Liver (tissue), 3 donors: ENCODE measurements around the gene PRPSAP1.

Source experiments
- ATF3 ChIP-seq: IDR thresholded peaks from 2 replicates; pipeline ENCODE4 v1.6.1; 2016; ENCODE audit warnings: antibody characterized with exemption
- CTCF ChIP-seq: fragments of 150-350 bp; IDR thresholded peaks from 2 replicates; pipeline ENCODE4 v1.5.1; 2017; ENCODE audit warnings: improper control_type of control experiment, low read depth, low read length; ENCODE audit not compliant: missing input control
- FOXA1 ChIP-seq: IDR thresholded peaks from 2 replicates; pipeline ENCODE4 v1.6.1; 2016; ENCODE audit warnings: antibody characterized with exemption
- GABPA ChIP-seq, 2 donors: IDR thresholded peaks in 1 of 2; conservative IDR thresholded peaks in 1 of 2; 2 replicates each; pipeline ENCODE4 v1.6.1; 2016; ENCODE audit warnings: antibody characterized with exemption in 2 of 2, mild to moderate bottlenecking in 1 of 2, moderate library complexity in 1 of 2
- JUND ChIP-seq, 2 donors: IDR thresholded peaks; 2 replicates each; pipeline ENCODE4 v1.6.1; 2016; ENCODE audit warnings: antibody characterized with exemption in 2 of 2
- NR2F2 ChIP-seq: IDR thresholded peaks from 2 replicates; pipeline ENCODE4 v1.6.1; 2016; ENCODE audit warnings: antibody characterized with exemption
- RAD21 ChIP-seq, 2 donors: IDR thresholded peaks; 2 replicates each; pipeline ENCODE4 v1.6.1; 2016; ENCODE audit warnings: antibody characterized with exemption in 2 of 2, mild to moderate bottlenecking in 2 of 2
- SP1 ChIP-seq: IDR thresholded peaks from 2 replicates; pipeline ENCODE4 v1.6.1; 2018; ENCODE audit warnings: antibody characterized with exemption, mild to moderate bottlenecking
- TAF1 ChIP-seq: conservative IDR thresholded peaks from 2 replicates; pipeline ENCODE4 v1.6.1; 2016; ENCODE audit warnings: antibody characterized with exemption, mild to moderate bottlenecking
- YY1 ChIP-seq: IDR thresholded peaks from 2 replicates; pipeline ENCODE4 v1.6.1; 2016; ENCODE audit warnings: antibody characterized with exemption, mild to moderate bottlenecking
- TF ChIP-seq, protein P1 (sequence below): IDR thresholded peaks from 2 replicates; pipeline ENCODE4 v1.6.1; 2016; ENCODE audit warnings: antibody characterized with exemption
- TF ChIP-seq, protein P2 (sequence below): IDR thresholded peaks from 2 replicates; pipeline ENCODE4 v1.6.1; 2016; ENCODE audit warnings: antibody characterized with exemption
- TF ChIP-seq, protein P3 (sequence below): IDR thresholded peaks from 2 replicates; pipeline ENCODE4 v1.6.1; 2016; ENCODE audit warnings: antibody characterized with exemption, mild to moderate bottlenecking
- donor health status: healthy.
- donor health status: healthy.

- TF ChIP-seq CTCF = no peak
- no peak for TF ChIP-seq YY1
- TF ChIP-seq NR2F2 = no peak
- TF ChIP-seq, protein P1, sequence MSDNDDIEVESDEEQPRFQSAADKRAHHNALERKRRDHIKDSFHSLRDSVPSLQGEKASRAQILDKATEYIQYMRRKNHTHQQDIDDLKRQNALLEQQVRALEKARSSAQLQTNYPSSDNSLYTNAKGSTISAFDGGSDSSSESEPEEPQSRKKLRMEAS = no peak
- TF ChIP-seq, protein P2, sequence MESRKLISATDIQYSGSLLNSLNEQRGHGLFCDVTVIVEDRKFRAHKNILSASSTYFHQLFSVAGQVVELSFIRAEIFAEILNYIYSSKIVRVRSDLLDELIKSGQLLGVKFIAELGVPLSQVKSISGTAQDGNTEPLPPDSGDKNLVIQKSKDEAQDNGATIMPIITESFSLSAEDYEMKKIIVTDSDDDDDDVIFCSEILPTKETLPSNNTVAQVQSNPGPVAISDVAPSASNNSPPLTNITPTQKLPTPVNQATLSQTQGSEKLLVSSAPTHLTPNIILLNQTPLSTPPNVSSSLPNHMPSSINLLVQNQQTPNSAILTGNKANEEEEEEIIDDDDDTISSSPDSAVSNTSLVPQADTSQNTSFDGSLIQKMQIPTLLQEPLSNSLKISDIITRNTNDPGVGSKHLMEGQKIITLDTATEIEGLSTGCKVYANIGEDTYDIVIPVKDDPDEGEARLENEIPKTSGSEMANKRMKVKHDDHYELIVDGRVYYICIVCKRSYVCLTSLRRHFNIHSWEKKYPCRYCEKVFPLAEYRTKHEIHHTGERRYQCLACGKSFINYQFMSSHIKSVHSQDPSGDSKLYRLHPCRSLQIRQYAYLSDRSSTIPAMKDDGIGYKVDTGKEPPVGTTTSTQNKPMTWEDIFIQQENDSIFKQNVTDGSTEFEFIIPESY = no peak
- TF ChIP-seq SP1 = no peak
- no peak for TF ChIP-seq TAF1
- no peak for TF ChIP-seq ATF3
- no peak for TF ChIP-seq GABPA (IDR thresholded peaks at IDR 0.05 in 1 of 2, conservative IDR thresholded peaks at IDR 0.05 in 1 of 2)
- TF ChIP-seq FOXA1 = no peak
- TF ChIP-seq, protein P3, sequence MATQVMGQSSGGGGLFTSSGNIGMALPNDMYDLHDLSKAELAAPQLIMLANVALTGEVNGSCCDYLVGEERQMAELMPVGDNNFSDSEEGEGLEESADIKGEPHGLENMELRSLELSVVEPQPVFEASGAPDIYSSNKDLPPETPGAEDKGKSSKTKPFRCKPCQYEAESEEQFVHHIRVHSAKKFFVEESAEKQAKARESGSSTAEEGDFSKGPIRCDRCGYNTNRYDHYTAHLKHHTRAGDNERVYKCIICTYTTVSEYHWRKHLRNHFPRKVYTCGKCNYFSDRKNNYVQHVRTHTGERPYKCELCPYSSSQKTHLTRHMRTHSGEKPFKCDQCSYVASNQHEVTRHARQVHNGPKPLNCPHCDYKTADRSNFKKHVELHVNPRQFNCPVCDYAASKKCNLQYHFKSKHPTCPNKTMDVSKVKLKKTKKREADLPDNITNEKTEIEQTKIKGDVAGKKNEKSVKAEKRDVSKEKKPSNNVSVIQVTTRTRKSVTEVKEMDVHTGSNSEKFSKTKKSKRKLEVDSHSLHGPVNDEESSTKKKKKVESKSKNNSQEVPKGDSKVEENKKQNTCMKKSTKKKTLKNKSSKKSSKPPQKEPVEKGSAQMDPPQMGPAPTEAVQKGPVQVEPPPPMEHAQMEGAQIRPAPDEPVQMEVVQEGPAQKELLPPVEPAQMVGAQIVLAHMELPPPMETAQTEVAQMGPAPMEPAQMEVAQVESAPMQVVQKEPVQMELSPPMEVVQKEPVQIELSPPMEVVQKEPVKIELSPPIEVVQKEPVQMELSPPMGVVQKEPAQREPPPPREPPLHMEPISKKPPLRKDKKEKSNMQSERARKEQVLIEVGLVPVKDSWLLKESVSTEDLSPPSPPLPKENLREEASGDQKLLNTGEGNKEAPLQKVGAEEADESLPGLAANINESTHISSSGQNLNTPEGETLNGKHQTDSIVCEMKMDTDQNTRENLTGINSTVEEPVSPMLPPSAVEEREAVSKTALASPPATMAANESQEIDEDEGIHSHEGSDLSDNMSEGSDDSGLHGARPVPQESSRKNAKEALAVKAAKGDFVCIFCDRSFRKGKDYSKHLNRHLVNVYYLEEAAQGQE = no peak
- TF ChIP-seq JUND (IDR thresholded peaks at IDR 0.05) = no peak
- no peak for TF ChIP-seq RAD21 (IDR thresholded peaks at IDR 0.05)
These were observed 77.0 kb downstream of the PRPSAP1 start for GRCh38 chr17:76276461-76277299.
